ENCODE data around the gene CCDC194. TPM values are rescaled to one million over a fixed set of nuclear protein-coding genes. Genes with fewer than 3 reads are reported as not detected.
"Not testable (repeated sequence)": the region's sequence is repeated elsewhere in the genome, so short reads cannot be mapped to it uniquely, and the experiment has no call there.

The CCDC194 gene
- total RNA-seq, 1 donor from 2014 or later, result not detected

DNA sequence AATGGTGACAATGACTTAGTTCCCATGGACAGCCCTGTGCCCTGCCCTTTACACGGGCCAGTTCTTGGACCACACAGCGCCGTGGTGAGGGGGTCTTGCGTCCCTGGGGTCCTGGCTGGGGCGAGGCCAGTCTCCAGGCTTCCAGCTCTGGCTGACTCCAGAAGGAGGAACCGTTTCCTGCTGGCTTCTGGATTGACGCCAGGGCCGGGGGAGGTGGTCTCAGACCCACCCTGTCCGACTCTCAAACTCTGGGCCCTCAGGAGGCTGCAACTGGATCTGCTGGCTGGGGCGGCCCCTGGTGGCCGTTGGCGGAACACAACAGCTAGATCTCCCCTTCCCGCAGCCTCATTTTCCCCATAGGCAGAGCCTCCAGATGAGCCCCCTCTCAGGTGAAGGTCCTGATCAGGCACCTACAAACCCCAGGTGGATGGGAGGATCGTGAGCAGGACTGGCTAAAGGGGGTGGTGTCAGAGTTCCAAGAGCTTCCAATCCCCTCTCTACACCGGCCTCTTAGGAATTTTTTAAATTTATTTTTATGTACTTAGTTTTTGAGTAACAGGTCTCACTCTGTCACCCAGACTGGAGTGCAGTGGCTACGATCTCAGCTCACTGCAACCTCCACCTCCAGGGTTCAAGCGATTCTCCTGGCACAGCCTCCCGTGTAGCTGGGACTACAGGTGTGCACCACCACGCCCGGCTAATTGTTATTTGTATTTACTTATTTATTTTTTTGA lies 8.0 kb downstream of the CCDC194 start:
- intact Hi-C loops (cut with DNase I), result loop anchor here (5.0 to 10.0 kb wide), 2 partner anchors 39 to 91 kb away; no protein-coding TSS in a partner anchor
- ATAC-seq (ENCODE audit: poor library complexity) (peak; percentile 70), DNase-seq (peak; percentile 81)

GRCh38 chr19:17380426-17381138 lies 13.4 kb downstream of the CCDC194 start:
- ATAC-seq (ENCODE audit: poor library complexity), result no peak
- no peak for DNase-seq
- intact Hi-C loops (cut with DNase I), result loop anchor here (10.0 kb wide), 1 partner anchor 86 kb away; no protein-coding TSS in a partner anchor

GRCh38 chr19:17379221-17379631 lies 14.8 kb downstream of the CCDC194 start:
- ATAC-seq (ENCODE audit: poor library complexity) (no peak), DNase-seq (no peak)
- intact Hi-C loops (cut with DNase I), result no loop called here

DNA sequence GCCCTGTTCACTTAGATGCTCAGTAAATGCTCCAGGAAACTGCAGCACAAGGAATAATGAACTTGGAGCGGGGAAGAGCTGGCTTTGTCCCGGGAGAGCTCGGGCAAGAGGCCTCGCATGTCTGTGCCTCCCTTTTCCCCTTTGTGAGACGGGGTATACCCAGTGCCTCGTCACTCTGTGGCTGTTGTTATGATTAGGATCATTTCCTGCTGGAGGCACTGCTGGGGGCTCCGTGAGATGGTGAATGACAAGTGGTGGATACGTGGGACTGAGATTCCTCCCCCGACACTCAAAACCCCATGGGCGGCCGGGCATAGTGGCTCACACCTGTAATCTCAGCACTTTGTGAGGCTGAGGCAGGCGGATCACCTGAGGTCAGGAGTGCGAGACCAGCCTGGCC lies 15.7 kb downstream of the CCDC194 start:
- ATAC-seq (ENCODE audit: poor library complexity) (no peak), DNase-seq (no peak)
- intact Hi-C loops (cut with DNase I), result no loop called here

DNA sequence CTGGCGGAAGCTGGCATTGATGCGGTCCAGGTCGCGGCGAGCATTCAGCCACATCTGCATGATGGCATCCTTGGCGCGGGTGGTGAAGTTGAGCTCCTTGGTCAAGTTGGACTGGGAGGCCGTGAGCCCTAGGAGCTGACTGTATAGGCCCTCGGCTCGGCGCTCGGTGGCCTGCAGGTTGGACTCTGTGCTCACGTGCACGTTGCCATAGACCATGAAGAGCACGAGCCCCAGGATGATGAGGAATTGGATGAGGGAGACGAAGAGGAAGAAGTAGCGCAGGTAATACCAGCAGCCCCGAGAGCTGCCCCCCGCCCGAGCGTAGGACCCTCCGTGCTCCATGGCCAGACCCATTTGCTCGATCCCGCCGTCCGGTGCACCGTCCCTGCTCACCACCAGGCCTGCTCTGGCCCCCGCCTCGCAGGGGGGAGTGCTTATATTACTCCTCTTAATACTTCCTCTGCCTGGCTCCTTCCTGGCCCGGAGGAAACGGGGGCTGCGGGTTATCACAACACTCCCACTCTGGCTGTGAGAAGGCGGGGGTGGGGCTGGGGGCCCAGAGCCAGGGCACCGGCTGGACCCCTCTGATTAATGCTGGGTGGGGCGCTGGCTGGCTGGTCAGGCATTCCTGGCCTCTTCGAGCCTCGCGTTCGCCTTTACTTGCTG lies 16.9 kb downstream of the CCDC194 start, which contains the start of gene PLVAP:
Gene PLVAP (minus strand): TSS at position 408 of the 666 bp plus-strand sequence. CDS start 54 bp downstream, at position 354.
- DNase-seq, result peak; percentile 56
- peak; percentile 12 for ATAC-seq (ENCODE audit: poor library complexity)
- intact Hi-C loops (cut with DNase I), result no loop called here

DNA sequence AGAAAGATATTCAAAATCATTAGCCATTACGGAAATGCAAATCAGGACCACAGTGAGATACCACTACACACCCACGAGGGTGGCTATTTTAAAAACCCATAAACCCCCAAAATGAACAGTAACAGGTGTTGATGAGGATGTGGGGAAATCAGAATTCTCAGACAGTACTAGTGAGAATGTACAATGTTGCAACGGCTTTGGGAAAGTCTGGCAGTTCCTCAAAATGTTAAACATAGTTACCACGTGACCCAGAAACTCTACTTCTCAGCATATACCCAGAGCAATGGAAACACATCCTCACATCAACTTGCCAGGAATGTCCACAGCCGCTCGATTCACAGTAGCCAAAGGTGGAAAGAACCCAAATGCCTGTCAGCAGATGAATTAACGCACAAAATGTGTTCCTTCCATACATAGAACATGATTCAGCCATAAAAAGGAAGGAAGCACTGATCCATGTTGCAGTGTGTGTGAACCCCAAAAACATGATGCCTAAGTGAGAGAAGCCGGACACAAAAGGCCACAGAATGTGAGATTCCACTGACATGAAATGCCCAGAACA lies 23.9 kb downstream of the CCDC194 start:
- peak; percentile 66 for ATAC-seq (ENCODE audit: poor library complexity)
- no peak for DNase-seq
- intact Hi-C loops (cut with DNase I), result no loop called here

DNA sequence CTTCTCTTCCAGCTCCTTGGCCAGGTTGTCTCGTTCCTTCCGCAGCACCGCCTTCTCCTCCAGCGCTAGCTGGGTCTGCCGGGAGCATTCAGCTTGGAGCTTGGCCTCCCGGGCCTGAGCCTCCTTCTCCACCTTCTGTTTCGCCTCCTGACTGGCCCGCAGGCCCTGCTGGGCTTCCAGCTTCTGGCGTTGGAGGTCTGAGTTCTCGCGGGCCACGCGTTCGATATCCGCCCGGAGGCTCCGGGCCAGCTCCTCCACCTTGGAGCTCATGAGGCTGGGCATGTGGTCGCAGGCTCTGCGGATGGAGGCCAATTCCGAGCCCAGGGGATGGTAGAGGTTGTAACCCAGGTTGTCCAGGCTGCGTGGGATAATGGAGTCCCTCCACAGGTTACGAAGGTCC lies 28.6 kb downstream of the CCDC194 start:
- DNase-seq (no peak), ATAC-seq (ENCODE audit: poor library complexity) (no peak)
- intact Hi-C loops (cut with DNase I), result no loop called here

- DNase-seq; intact Hi-C loops (cut with DNase I); ATAC-seq (ENCODE audit: poor library complexity): not testable (repeated sequence)
Observed at GRCh38 chr19:17363852-17364605, 30.0 kb downstream of the CCDC194 start.

DNA sequence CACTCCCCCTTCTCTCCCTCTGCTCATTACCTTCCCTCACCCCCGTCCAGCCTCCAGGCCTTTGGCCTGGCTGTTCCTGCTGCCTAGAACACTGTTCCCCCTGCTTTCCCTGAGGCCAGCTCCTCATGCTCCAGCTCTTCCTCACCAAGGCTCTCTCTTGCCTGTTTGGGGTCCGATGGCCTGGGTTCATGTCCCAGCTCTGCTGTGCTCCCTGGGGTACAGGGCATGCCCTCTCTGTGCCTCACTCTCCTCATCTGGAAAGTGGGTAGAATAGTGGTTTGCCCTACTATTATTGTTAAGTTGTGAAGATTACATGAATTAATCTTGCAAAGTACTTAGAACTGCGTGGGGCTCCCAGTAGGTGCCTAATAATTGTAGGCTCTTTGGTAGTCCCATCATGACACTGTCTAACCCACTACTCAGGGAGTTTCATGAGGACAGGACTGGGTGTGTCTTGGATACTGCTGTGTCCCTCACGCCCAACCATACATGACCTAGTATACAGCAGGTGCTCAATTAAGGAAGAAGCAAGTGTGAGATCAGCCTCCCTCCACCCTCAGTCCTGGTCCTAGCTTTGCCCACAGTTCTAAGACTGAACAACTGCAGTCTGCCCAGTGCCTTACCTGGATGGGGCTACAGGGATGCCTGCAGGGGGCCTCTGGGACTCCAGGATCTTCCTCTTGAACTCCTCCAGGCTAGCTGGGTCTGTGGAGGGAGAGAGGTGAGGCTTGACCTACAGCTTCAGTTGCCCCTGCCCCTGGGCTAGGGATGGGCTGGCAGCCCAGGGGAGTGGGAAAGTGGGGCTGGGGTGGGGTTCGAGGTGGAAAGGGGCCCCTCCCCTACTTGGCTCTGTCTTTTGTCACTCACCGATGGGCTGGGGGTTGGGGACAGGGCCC lies 33.8 kb downstream of the CCDC194 start:
- DNase-seq (no peak), ATAC-seq (ENCODE audit: poor library complexity) (no peak)
- intact Hi-C loops (cut with DNase I), result no loop called here

GRCh38 chr19:17358395-17358794 lies 35.6 kb downstream of the CCDC194 start:
- DNase-seq (no peak), ATAC-seq (ENCODE audit: poor library complexity) (no peak)
- intact Hi-C loops (cut with DNase I), result no loop called here

DNA sequence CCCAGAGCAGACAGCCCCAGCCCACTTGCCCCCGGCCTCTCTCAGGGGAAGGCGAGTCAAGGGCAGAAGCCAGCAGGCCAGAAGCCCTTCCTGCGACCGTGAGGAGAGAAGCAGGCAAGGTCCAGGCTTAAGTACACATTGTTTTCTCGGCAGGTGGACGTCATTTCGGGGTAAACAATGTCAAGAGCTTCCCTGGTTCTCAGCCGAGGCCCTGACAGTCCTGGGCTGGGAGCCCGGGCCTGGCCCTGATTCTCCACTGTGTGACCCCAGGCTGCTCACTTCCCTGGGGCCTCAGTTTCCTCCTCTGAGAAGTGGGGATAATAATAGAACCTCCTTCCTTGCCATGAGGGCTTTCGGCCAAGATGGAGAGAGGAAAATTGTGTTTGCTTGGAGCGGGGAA lies 36.3 kb downstream of the CCDC194 start:
- intact Hi-C loops (cut with DNase I), result no loop called here
- no peak for ATAC-seq (ENCODE audit: poor library complexity)
- DNase-seq, result no peak

DNA sequence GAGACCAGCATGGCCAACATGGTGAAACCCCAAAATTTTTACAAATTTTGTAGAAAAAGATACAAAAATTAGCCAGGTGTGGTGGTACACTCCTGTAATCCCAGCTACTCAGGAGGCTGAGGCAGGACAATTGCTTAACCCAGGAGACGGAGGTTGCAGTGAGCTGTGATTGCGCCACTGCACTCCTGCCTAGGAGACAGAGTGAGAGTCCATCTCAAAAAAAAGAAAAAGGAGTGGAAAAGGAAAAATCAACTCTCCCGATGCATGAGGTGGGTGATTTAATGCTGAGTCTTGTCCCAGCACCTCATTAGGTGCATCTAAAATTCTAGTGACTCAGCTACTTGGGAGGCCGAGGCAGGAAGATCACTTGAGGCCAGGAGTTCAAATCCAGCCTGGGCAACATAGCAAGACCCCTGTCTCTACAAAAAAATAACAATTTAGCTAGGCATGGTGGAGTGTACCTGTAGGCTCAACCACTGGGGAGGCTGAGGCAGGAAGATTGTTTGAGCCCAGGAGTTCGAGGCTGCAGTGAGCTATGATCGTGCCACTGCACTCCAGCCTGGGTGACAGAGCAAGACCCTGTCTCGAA lies 36.8 kb downstream of the CCDC194 start:
- no peak for DNase-seq
- no peak for ATAC-seq (ENCODE audit: poor library complexity)
- intact Hi-C loops (cut with DNase I), result no loop called here

- ATAC-seq (ENCODE audit: poor library complexity) (no peak), DNase-seq (no peak)
- intact Hi-C loops (cut with DNase I), result no loop called here
Observed at GRCh38 chr19:17353386-17353785, 40.6 kb downstream of the CCDC194 start.

- DNase-seq (no peak), ATAC-seq (ENCODE audit: poor library complexity) (no peak)
- intact Hi-C loops (cut with DNase I), result no loop called here
Observed at GRCh38 chr19:17352608-17353280, 41.3 kb downstream of the CCDC194 start.

DNA sequence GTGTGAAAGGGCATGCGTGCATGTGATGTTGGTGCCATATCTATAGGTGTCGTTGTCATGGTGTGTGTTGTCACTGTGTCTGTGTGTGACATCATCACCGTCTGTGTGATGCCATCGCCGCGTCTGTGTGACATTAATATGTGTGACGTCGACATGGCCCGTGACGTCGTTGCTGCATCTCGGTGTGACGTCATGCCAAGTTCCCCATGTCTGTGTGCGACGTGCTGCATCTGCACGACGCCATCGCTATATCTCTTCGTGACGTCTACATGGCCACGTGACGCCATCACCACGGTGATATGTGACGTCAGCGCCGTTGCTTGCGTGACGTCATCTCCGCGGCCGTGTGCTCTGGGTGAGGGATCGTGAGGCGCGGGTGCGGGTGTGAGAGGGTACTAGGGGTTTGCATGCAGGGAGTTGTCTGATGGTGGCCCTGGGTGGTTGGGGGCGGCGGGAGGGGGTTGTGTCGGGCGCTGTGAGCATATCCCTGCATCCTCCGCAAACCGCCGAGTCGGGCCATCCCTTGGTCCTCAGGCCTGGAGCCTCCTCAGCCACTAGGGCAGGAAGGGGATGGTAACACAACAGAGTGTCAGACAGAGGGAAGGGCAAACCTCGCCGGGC lies 42.1 kb downstream of the CCDC194 start:
- intact Hi-C loops (cut with DNase I), result no loop called here
- ATAC-seq (ENCODE audit: poor library complexity), result no peak
- no peak for DNase-seq

DNA sequence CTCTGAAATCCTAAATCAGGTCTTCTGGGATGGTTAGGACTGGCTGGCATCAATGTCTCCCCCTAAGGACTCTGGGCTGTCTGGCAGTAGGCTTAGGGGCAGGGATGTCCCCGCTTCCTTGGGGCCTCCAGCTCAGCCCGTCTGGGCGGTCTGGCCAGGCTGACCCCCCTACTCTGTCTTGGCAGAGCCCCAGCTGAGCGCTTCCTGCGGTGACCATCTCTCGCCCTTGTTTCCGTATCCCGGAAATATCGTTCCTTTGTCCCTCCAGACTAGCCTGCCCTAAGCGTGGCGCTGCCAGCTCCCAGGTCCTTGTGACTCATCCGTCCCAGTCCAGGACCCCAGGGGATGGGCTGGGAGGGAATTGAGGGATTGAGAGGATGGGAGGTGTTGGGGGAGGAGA lies 45.3 kb downstream of the CCDC194 start:
- intact Hi-C loops (cut with DNase I), result loop anchor here (5.0 kb wide), 1 partner anchor 39 kb away; no protein-coding TSS in a partner anchor
- peak; percentile 60 for ATAC-seq (ENCODE audit: poor library complexity)

More for the DNA sequence above, 45.3 kb downstream of the CCDC194 start:
- peak; percentile 75 for DNase-seq

Data from Right ventricle myocardium superior (tissue), 1 donor.